Gastroesophageal sphincter (tissue), 3 donors: Measurements from ENCODE around the gene IQGAP1.

Source experiments
- CTCF ChIP-seq, 4 experiments: fragments of 200-600 bp in 2 of 4; fragments of 450-650 bp in 2 of 4; sonication (generic) in 1 of 4; IDR thresholded peaks; one replicate each; pipeline ENCODE4 v1.5.1; 2017 to 2019; ENCODE audit warnings: antibody characterized with exemption in 4 of 4, mild to moderate bottlenecking in 2 of 4, moderate library complexity in 2 of 4
- EP300 ChIP-seq: sonication (generic); formaldehyde crosslinking; IDR thresholded peaks from one replicate; pipeline ENCODE4 v1.6.1; 2017; ENCODE audit warnings: antibody characterized with exemption, mild to moderate bottlenecking
- POLR2A ChIP-seq, 2 donors: fragments of 450-650 bp; IDR thresholded peaks; one replicate each; pipeline ENCODE4 v1.6.1; 2017; ENCODE audit warnings: antibody characterized with exemption in 2 of 2, mild to moderate bottlenecking in 2 of 2, moderate library complexity in 1 of 2
- POLR2AphosphoS5 ChIP-seq: sonication (generic); formaldehyde crosslinking; IDR thresholded peaks from one replicate; pipeline ENCODE4 v1.6.1; 2017; ENCODE audit warnings: antibody characterized with exemption

GRCh38 chr15:90396321-90396720 is 8.3 kb downstream of the IQGAP1 start:
- TF ChIP-seq CTCF (IDR thresholded peaks at IDR 0.05) = no peak
- TF ChIP-seq EP300 = no peak
- TF ChIP-seq POLR2AphosphoS5 = no peak
- TF ChIP-seq POLR2A (IDR thresholded peaks at IDR 0.05) = no peak
